HG03439 (cell line): ENCODE data around the gene ZNF445.
"Not testable (repeated sequence)": the region's sequence is repeated elsewhere in the genome, so short reads cannot be mapped to it uniquely, and the experiment has no call there.

Experiments
- ATAC-seq: cut with Tn5 transposase; IDR thresholded peaks from one replicate; pipeline ENCODE4 v1.9.1; 2021; ENCODE audit warnings: mild to moderate bottlenecking, moderate library complexity; ENCODE audit not compliant: unreplicated experiment

Gene ZNF445

GRCh38 chr3:44476963-44477311 is 533 bp downstream of the ZNF445 start:
- ATAC-seq = no peak

- ATAC-seq = no peak
Observed at GRCh38 chr3:44476181-44476611, 1.3 kb downstream of the ZNF445 start.

- not testable (repeated sequence) for ATAC-seq
Observed at GRCh38 chr3:44474886-44475285, 2.6 kb downstream of the ZNF445 start.

- ATAC-seq = no peak
Observed at GRCh38 chr3:44470430-44470829, 7.0 kb downstream of the ZNF445 start.

- ATAC-seq = no peak
Observed at GRCh38 chr3:44469914-44470313, 7.6 kb downstream of the ZNF445 start.

GRCh38 chr3:44468572-44469520 is 8.6 kb downstream of the ZNF445 start:
- ATAC-seq = no peak

GRCh38 chr3:44468099-44468537 is 9.4 kb downstream of the ZNF445 start:
- not testable (repeated sequence) for ATAC-seq

GRCh38 chr3:44467241-44467640 is 10.2 kb downstream of the ZNF445 start:
- no peak for ATAC-seq

- ATAC-seq = not testable (repeated sequence)
Observed at GRCh38 chr3:44464920-44465319, 12.6 kb downstream of the ZNF445 start.

GRCh38 chr3:44464509-44464908 is 13.0 kb downstream of the ZNF445 start:
- no peak for ATAC-seq

GRCh38 chr3:44460050-44460449 is 17.4 kb downstream of the ZNF445 start:
- ATAC-seq = not testable (repeated sequence)

GRCh38 chr3:44455318-44455717 is 22.2 kb downstream of the ZNF445 start:
- no peak for ATAC-seq

GRCh38 chr3:44454258-44454657 is 23.2 kb downstream of the ZNF445 start:
- ATAC-seq = no peak

GRCh38 chr3:44451441-44451840 is 26.0 kb downstream of the ZNF445 start:
- no peak for ATAC-seq

GRCh38 chr3:44446929-44447328 is 30.5 kb downstream of the ZNF445 start:
- no peak for ATAC-seq

GRCh38 chr3:44445786-44446185 is 31.7 kb downstream of the ZNF445 start:
- no peak for ATAC-seq

- no peak for ATAC-seq
Observed at GRCh38 chr3:44444896-44445691, 32.4 kb downstream of the ZNF445 start.

GRCh38 chr3:44444437-44444836 is 33.0 kb downstream of the ZNF445 start:
- ATAC-seq = no peak

GRCh38 chr3:44442596-44443309 is 34.7 kb downstream of the ZNF445 start:
- no peak for ATAC-seq

GRCh38 chr3:44439499-44440295 is 37.8 kb downstream of the ZNF445 start:
- ATAC-seq = peak; percentile 80
